Endometrium (tissue), 2 donors: ENCODE data around the gene OSTF1.
A peak's percentile ranks its signal among the peaks of the same experiment; 100 is the strongest.

Experiments
- FAIRE-seq: peaks from 2 replicates; lab custom pipeline; 2012; peaks lifted over from hg19 to GRCh38; lab: Jason Lieb, UNC
- donor health status: control.
- donor health status: control.

The OSTF1 gene

DNA sequence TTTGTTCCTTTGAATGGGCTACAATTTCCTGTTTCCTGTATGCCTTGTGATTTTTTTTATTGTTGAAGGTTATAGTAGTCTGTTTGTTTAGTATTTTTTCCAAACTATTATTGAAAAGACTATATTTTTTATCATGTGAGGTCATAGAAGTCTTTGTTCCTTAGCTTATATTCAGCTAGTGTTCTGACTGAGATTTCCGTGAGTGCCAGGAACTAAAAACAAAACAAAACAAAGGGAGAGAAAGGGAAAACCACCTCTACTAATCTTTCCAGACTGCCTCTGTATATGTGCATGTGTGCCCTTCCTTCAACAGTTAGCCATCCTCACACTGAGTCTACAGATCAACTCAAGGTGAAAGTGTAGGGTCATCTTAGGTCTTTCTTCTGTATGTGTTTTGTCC, 79.0 kb downstream of the OSTF1 start:
- FAIRE-seq = no peak

DNA sequence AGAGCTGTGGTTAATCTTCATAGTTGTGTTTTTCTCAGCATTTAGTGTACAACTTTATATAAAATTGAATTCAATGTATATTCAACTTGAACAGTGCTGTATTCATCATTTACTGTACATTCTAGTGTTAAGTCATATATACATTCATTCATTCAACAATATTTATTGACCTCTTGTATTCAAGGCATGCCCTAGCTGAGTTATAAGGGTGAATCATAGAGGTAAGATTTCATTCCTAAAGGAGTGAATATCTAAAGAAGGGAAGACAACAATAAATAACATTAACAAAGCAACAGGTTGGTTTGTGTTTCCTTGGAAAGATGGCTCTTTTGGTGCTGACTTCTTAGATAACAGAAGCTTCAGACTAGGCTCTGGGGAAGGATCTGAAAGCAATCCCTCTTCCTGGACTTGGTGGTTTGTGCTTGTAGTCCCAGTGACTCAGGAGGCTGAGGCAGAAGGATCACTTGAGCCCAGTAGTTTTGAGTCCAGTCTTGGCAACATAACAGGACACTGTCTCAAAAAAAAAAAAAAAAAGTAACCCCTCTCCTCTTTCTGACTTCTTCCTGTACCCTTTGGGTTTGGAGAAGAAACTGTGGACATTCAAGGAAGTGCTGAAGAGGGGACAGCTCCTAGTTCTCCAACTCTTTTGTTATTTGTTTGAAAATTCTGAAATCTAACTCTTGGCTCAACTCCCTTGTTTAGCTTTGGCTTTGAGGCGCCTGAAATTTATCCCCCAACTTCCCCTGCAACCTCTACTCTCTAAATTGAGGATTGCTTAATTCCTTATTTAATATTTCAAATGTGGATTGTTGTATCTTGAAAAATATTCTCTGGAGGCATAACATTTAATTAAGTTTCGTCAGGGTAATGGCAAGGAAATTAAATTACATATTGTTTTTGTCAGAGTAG, 80.2 kb downstream of the OSTF1 start:
- no peak for FAIRE-seq

DNA sequence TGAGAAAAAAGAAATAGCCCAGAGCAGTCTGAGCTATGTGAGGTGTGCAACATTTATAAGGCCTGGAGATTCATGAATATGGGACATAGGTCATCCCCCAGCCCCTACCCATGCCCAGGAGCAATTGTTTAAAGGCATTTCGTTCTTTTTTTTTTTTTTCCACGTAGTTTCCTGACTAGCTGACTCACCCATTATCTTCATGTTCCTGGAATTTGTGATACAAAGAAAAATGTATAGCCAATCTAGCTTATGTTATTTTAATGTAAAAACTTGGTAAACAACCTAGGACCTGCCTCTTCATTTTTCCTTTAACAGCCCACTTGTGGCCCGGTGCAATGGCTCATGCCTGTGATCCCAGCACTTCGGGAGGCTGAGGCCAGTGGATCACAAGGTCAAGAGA, 81.3 kb downstream of the OSTF1 start:
- FAIRE-seq = no peak

DNA sequence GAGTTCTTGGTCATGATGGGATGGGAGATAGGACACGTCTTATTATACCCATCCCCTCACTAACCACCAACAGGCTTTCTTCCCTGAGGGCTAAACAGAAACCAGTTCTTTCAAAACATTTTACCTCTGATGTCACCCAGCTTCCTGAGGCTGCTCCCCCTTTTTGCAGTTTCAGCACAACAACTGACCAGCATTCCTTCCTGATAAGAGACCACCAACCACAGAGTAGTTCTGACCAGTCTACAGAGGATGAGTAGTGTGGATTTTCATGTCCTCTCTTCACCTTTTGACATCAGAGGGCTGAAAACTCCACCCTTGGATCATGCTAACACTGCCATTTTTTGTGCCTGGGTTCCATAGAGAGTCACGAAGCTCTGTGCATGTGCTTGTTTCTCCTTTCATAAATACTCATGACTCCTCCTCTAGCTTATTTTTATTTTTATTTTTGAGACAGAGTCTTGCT, 82.6 kb downstream of the OSTF1 start:
- no peak for FAIRE-seq

DNA sequence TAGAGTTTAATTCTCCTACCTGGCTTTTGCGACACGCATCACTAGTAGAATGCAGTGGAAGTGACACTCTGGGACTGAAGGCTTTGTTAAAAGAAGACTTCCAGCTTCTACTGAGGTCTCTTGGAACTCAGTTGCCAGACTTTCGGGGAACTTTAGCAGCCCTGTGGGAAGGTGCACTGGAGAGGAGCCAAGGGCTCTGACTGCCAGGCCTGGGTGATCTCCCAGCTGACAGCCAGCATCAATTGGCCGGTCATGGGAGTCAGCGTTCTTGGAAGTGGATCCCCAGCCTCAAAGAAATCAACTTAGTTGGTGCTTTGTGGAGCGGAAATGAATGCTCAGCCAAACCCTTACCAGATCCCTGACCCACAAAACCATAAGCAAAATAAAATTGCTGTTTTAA, 87.1 kb downstream of the OSTF1 start:
- no peak for FAIRE-seq

DNA sequence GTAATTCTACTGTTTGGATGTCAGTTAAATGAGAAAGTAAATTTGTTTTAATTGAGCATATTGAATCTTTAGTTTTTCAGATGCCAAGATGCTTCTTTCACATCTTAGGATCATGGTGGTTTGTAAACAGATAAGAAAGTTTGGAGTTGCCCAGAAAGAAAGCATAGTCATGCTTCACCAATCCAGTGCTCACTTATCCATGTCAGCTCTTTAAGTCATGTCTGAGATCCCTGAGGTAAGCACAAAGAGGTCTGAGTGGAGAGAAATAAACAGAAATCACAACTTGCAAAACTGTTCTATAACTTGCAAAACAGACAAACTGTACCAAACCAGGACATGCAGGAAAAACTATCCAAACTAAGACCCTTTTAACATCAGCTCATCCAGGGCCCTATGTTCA, 87.7 kb downstream of the OSTF1 start:
- no peak for FAIRE-seq

DNA sequence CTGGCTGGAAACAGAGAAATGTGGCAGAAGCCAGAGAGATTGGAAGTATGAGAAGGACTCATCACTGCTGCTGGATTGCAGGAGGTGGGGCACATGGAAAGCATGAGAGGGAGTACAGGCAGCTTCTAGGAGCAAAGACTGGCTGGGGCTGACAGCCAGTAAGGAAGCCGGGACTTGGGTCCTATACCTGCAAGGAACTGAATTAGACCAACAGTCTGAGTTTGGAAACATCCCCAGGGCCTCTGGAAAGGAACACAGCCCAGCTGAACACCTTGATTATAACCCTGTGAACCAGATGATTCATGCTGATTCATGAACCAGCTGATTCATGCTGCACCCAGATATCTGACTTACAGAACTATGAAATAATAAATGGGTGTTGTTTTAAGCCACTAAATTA, 93.4 kb downstream of the OSTF1 start:
- no peak for FAIRE-seq

DNA sequence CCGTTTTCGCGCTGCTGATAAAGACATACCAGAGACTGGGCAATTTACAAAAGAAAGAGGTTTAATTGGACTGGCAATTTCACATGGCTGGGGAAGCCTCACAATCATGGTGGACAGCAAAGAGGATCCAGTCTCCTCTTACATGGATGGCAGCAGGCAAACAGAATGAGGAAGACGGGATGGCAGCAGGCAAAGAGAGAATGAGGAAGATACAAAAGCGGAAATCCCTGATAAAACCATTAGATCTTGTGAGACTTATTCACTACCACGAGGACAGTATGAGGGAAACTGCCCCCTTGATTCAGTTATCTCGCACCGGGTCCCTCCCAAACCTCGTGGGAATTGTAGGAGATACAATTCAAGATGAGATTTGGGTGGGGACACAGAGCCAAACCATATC, 95.0 kb downstream of the OSTF1 start:
- no peak for FAIRE-seq

DNA sequence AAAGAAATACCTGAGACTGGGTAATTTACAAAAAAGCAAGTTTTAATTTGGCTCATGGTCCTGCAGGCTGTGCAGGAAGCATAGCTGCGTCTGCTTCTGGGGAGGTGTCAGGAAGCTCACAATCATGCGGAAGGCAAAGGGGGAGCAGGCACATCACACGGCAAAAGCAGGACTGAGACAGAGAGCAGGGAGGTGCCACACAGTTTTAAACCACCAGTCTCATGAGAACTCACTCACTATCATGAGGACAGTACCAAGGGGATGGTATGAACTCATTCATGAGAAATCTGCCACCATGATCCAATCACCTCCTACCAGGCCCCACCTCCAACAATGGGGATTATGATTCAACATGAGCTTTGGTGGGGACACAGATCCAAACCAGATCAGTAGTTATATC, 96.2 kb downstream of the OSTF1 start:
- no peak for FAIRE-seq

DNA sequence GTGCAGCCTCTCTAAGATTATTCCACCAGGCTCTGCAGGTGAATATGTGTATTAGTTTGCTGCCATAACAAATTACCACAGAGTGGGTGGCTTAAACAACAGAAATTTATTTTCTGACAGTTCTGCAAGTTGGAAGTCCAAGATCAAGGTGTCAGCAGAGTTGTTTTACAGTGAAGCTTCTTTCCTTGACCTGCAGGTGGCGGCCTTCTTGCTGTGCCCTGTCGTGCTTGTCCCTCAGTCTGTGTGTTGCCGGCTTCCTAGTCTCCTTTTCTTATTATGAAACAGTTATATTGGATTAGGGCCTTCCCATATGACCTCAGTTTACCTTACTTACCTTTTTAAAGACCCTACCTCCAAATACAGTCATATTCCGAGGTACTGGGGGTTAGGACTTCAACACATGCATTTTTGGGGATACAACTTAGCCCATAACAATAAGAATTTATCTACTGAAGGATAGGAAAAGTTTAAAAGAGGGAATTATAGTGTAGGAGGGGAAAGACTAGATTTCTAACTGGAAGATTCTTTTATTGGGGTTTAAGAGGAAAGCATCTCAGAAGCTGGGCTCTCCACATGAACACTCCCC, 97.4 kb downstream of the OSTF1 start:
- FAIRE-seq = no peak

DNA sequence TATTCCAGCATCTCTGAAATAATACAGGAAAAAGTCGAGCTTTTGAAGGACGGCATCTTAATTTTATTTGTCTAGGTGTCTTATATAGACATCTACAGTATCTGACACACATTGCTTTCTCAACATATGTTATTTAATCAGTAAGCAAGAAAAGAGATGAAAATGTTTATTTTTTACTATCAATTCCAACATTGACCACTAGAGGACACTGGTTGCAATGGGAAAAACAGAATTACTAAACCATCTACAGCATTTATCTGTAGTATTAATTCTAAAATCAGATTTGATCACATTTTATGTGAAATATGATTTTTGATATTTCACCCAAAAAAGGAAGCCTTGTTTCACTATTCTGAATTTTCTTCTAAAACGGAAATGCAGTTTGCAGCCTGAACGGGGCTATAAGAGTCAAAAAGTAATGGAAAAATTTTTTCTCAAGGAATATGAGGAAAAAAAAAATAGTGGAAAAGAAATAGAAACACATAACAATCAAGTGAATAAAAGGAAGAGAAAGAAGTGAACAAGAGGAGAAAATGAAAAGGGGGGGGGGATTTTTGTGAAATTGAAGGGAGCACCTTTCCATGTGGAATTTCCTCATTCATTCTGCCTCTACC, 98.6 kb downstream of the OSTF1 start:
- peak; percentile 78 for FAIRE-seq

DNA sequence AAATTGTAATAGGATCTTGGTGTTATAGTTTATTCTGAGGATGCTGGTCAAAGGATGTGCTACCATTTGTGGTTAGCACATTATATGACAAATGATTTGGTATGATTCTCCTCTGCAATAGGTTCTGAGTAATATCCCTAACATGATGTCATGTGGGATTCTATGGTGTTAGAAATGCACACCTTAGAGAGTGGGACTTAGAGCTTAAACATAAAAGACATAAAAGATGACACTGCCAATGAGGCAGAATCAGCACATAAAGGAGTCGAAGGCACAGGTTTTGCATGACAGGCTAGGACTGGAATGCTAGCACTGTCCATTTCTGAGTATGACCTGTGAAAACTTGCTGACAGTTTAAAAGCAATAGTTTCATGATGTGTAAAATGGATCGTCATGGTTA, 100.4 kb downstream of the OSTF1 start:
- FAIRE-seq = no peak

DNA sequence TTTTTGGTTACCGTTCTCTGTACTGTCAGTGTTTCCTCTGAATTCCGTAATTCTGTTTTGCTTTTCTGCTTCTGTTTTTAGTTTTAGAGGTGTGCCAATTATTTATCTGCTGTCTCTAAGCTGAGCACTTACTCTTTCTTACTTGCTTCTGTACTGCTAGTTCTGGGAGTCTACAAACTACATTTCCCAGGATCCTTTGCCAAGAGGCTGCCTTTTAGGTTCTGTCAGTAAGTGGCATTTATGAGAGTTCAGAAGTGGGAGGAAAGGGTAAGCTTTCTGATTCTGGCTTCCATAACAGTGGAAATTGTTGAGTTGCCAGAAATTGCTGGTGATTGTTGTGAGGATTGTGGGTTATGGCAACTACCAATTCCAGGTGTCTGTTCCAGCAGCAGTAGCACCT, 102.4 kb downstream of the OSTF1 start:
- no peak for FAIRE-seq
